ENCODE measurements around the gene SOX30.
"Not testable (repeated sequence)": the region's sequence is repeated elsewhere in the genome, so short reads cannot be mapped to it uniquely, and the experiment has no call there.

Gene SOX30

GRCh38 chr5:157689942-157690689 is 37.9 kb upstream of the SOX30 start:
- Histone ChIP-seq H3K9me2 (replicated peaks; ENCODE audit: insufficient read depth, low read length) (no peaks in the 10 kb centered on the region), H3K27me3 (replicated peaks; ENCODE audit: insufficient read depth, low read length) (no peaks in the 10 kb centered on the region), H3K4me3 (ENCODE audit: low read length) (no peak overlapping the region), H2AFZ (ENCODE audit: low read length) (no peak overlapping the region), H4K20me1 (ENCODE audit: insufficient read depth, low read length) (no peaks in the 10 kb centered on the region), H3K27ac (ENCODE audit: low read length) (no peak overlapping the region), H3K4me2 (ENCODE audit: low read depth, low read length) (no peak overlapping the region), H3K9me3 (replicated peaks; ENCODE audit: insufficient read depth, low read length) (no peaks in the 10 kb centered on the region), H3K9ac (ENCODE audit: low read length) (no peak overlapping the region), H3F3A (ENCODE audit: insufficient read depth, low read length) (no peaks in the 10 kb centered on the region), H3K79me2 (ENCODE audit: low read length) (no peaks in the 10 kb centered on the region), H3K4me1 (ENCODE audit: low read length) (no peaks in the 10 kb centered on the region), H3K36me3 (replicated peaks; ENCODE audit: insufficient read depth, low read length) (no peaks in the 10 kb centered on the region)
- TF ChIP-seq EZH2 (optimal IDR thresholded peaks at IDR 0.05; ENCODE audit: low read depth, low read length): no peak
- no peak for DNase-seq

- Histone ChIP-seq H2AFZ (ENCODE audit: low read length) (no peak overlapping the region), H3K4me1 (ENCODE audit: low read length) (no peaks in the 10 kb centered on the region), H3K4me2 (ENCODE audit: low read depth, low read length) (no peak overlapping the region), H3K27me3 (replicated peaks; ENCODE audit: insufficient read depth, low read length) (no peaks in the 10 kb centered on the region), H3K27ac (ENCODE audit: low read length) (no peak overlapping the region), H3K4me3 (ENCODE audit: low read length) (no peak overlapping the region), H3K9me3 (replicated peaks; ENCODE audit: insufficient read depth, low read length) (no peaks in the 10 kb centered on the region), H3F3A (ENCODE audit: insufficient read depth, low read length) (no peaks in the 10 kb centered on the region), H4K20me1 (ENCODE audit: insufficient read depth, low read length) (no peaks in the 10 kb centered on the region), H3K9me2 (replicated peaks; ENCODE audit: insufficient read depth, low read length) (no peaks in the 10 kb centered on the region), H3K79me2 (ENCODE audit: low read length) (no peaks in the 10 kb centered on the region), H3K9ac (ENCODE audit: low read length) (no peak overlapping the region), H3K36me3 (replicated peaks; ENCODE audit: insufficient read depth, low read length) (no peaks in the 10 kb centered on the region)
- no peak for DNase-seq
- no peak for TF ChIP-seq EZH2 (optimal IDR thresholded peaks at IDR 0.05; ENCODE audit: low read depth, low read length)
- no peak for TF ChIP-seq EZH2phosphoT487 (IDR thresholded peaks at IDR 0.05; ENCODE audit: low read length)
- TF ChIP-seq CTCF (IDR thresholded peaks at IDR 0.05; ENCODE audit: low read length): no peak
Observed at GRCh38 chr5:157687198-157687554, 34.9 kb upstream of the SOX30 start.

- H3K27me3 ChIP-seq (replicated peaks; ENCODE audit: insufficient read depth, low read length); H3F3A ChIP-seq (ENCODE audit: insufficient read depth, low read length); H3K79me2 ChIP-seq (ENCODE audit: low read length); H3K9ac ChIP-seq (ENCODE audit: low read length); DNase-seq; H3K4me3 ChIP-seq (ENCODE audit: low read length); H4K20me1 ChIP-seq (ENCODE audit: insufficient read depth, low read length); H3K36me3 ChIP-seq (replicated peaks; ENCODE audit: insufficient read depth, low read length); H3K9me2 ChIP-seq (replicated peaks; ENCODE audit: insufficient read depth, low read length); H3K27ac ChIP-seq (ENCODE audit: low read length); H3K4me2 ChIP-seq (ENCODE audit: low read depth, low read length); H3K9me3 ChIP-seq (replicated peaks; ENCODE audit: insufficient read depth, low read length); H3K4me1 ChIP-seq (ENCODE audit: low read length); H2AFZ ChIP-seq (ENCODE audit: low read length): not testable (repeated sequence)
Observed at GRCh38 chr5:157686276-157687197, 34.3 kb upstream of the SOX30 start.

- no peaks in the 10 kb centered on the region for H3K36me3 ChIP-seq (replicated peaks; ENCODE audit: insufficient read depth, low read length)
- H4K20me1 ChIP-seq (ENCODE audit: insufficient read depth, low read length): no peaks in the 10 kb centered on the region
- H3K79me2 ChIP-seq (ENCODE audit: low read length): no peaks in the 10 kb centered on the region
- DNase-seq: no peak
- no peaks in the 10 kb centered on the region for H3K9me3 ChIP-seq (replicated peaks; ENCODE audit: insufficient read depth, low read length)
- no peak overlapping the region for H3K27ac ChIP-seq (ENCODE audit: low read length)
- H2AFZ ChIP-seq (ENCODE audit: low read length): no peak overlapping the region
- H3K9me2 ChIP-seq (replicated peaks; ENCODE audit: insufficient read depth, low read length): no peaks in the 10 kb centered on the region
- no peaks in the 10 kb centered on the region for H3F3A ChIP-seq (ENCODE audit: insufficient read depth, low read length)
- no peak overlapping the region for H3K9ac ChIP-seq (ENCODE audit: low read length)
- H3K4me2 ChIP-seq (ENCODE audit: low read depth, low read length): no peak overlapping the region
- no peaks in the 10 kb centered on the region for H3K27me3 ChIP-seq (replicated peaks; ENCODE audit: insufficient read depth, low read length)
- TF ChIP-seq EZH2 (optimal IDR thresholded peaks at IDR 0.05; ENCODE audit: low read depth, low read length) (no peak), CTCF (IDR thresholded peaks at IDR 0.05; ENCODE audit: low read length) (no peak), EZH2phosphoT487 (IDR thresholded peaks at IDR 0.05; ENCODE audit: low read length) (no peak)
- H3K4me3 ChIP-seq (ENCODE audit: low read length): no peak overlapping the region
- no peaks in the 10 kb centered on the region for H3K4me1 ChIP-seq (ENCODE audit: low read length)
Observed at GRCh38 chr5:157682257-157682656, 30.0 kb upstream of the SOX30 start.
